GM13977 (cell line): Measurements from ENCODE around the gene SLC39A12.

Experiments
- DNase-seq: peaks from one replicate; pipeline ENCODE4 v3.0.0; 2012; ENCODE audit warnings: low spot score
- CTCF ChIP-seq: IDR thresholded peaks from 2 replicates; pipeline ENCODE4 v1.5.1; 2012; ENCODE audit warnings: mild to moderate bottlenecking, control low read depth; ENCODE audit not compliant: insufficient read depth; ENCODE audit errors: extremely low read depth, missing control alignments
- in situ Hi-C: fragments of 300-500 bp; cut with MboI; formaldehyde crosslinking; loops from one replicate; pipeline ENCODE4 v1.12.0; 2022; ENCODE audit warnings: low sequenced_read_pairs, low pct_unique_long_range_greater_than_20kb, mixed read lengths, inconsistent platforms; ENCODE audit not compliant: unreplicated experiment

Gene SLC39A12

GRCh38 chr10:18068401-18068800 lies 116.7 kb downstream of the SLC39A12 start:
- in situ Hi-C loops = no loop called here
- no peak for DNase-seq
- no peak for TF ChIP-seq CTCF

GRCh38 chr10:18071591-18071990 lies 119.9 kb downstream of the SLC39A12 start:
- DNase-seq = no peak
- TF ChIP-seq CTCF = no peak
- in situ Hi-C loops = no loop called here

GRCh38 chr10:18073314-18073713 lies 121.6 kb downstream of the SLC39A12 start:
- no peak for DNase-seq
- in situ Hi-C loops = no loop called here
- no peak for TF ChIP-seq CTCF

GRCh38 chr10:18075881-18076280 lies 124.2 kb downstream of the SLC39A12 start:
- no peak for DNase-seq
- in situ Hi-C loops = no loop called here
- no peak for TF ChIP-seq CTCF

GRCh38 chr10:18079665-18080295 lies 128.1 kb downstream of the SLC39A12 start:
- in situ Hi-C loops = no loop called here
- no peak for TF ChIP-seq CTCF
- DNase-seq = no peak

DNA sequence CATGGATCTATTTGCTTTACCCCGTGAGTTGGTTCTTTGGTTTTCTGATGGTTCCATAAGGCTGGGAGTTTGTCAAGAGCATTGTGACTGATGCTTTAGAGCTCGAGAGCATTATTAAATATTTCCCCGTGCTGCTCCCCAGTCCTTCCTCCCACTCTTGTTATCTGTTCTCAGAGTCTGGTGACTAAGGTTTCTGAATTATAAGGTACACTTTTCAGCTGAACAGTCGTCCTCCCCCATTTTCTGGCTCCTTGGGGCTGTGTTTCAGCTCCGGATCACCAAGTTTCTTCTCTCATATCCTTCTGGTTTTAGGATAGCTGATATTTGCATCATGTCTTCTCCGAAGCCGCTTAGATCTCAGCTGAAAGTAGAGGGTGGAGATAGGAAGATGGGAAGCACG lies 130.7 kb downstream of the SLC39A12 start:
- in situ Hi-C loops = no loop called here
- no peak for TF ChIP-seq CTCF
- no peak for DNase-seq

GRCh38 chr10:18085855-18086254 lies 134.1 kb downstream of the SLC39A12 start:
- no peak for TF ChIP-seq CTCF
- no peak for DNase-seq
- in situ Hi-C loops = no loop called here
